ENCODE data around the gene DUSP16.
"Not testable (repeated sequence)": the region's sequence is repeated elsewhere in the genome, so short reads cannot be mapped to it uniquely, and the experiment has no call there.

- not testable (repeated sequence) for TF ChIP-seq POLR2A, POLR2AphosphoS5, POU2F2, TAF1 (IDR thresholded peaks at IDR 0.05; ENCODE audit: low read depth, low read length)
Measured at GRCh38 chr12:12588436-12588835, 25.8 kb upstream of the DUSP16 start.
